H9 (cell line): ENCODE data around the gene TNIP1. TPM values are rescaled to one million over a fixed set of nuclear protein-coding genes. Genes with fewer than 3 reads are reported as not detected.

ENCODE experiments used
- DNase-seq: peaks from one replicate; pipeline ENCODE4 v3.0.0-alpha.2; 2017
- H2AFZ ChIP-seq: one replicate; pipeline ENCODE4 v1.6.1; 2013; ENCODE audit warnings: mild to moderate bottlenecking, low read length, control low read depth, moderate library complexity
- H2AK5ac ChIP-seq: 2 replicates; pipeline ENCODE4 v1.6.1; 2013; ENCODE audit warnings: low read length, control low read depth, mixed read lengths; ENCODE audit not compliant: insufficient read length
- H2BK120ac ChIP-seq: one replicate; pipeline ENCODE4 v1.6.1; 2013; ENCODE audit warnings: low read depth, mild to moderate bottlenecking, low read length, control low read depth, inconsistent platforms; ENCODE audit not compliant: poor library complexity, severe bottlenecking
- H2BK12ac ChIP-seq: 2 replicates; pipeline ENCODE4 v1.6.1; 2013; ENCODE audit warnings: low read length, control low read depth, mixed read lengths, low read depth; ENCODE audit not compliant: insufficient read length
- H2BK15ac ChIP-seq: 2 replicates; pipeline ENCODE4 v1.6.1; 2013; ENCODE audit warnings: low read depth, low read length, control low read depth
- H2BK20ac ChIP-seq: one replicate; pipeline ENCODE4 v1.6.1; 2013; ENCODE audit warnings: low read depth, mild to moderate bottlenecking, low read length, control low read depth, inconsistent platforms; ENCODE audit not compliant: poor library complexity, severe bottlenecking
- H2BK5ac ChIP-seq: 2 replicates; pipeline ENCODE4 v1.6.1; 2013; ENCODE audit warnings: low read length, control low read depth, mixed read lengths; ENCODE audit not compliant: insufficient read length
- H3K14ac ChIP-seq: 2 replicates; pipeline ENCODE4 v1.6.1; 2013; ENCODE audit warnings: low read length, control low read depth; ENCODE audit not compliant: insufficient read depth
- H3K18ac ChIP-seq: 2 replicates; pipeline ENCODE4 v1.6.1; 2013; ENCODE audit warnings: low read depth, mild to moderate bottlenecking, mixed read lengths, low read length, control low read depth; ENCODE audit not compliant: insufficient read length
- H3K23ac ChIP-seq: 2 replicates; pipeline ENCODE4 v1.6.1; 2013; ENCODE audit warnings: low read length, control low read depth, mixed read lengths, low read depth; ENCODE audit not compliant: insufficient read length
- H3K23me2 ChIP-seq: 2 replicates; pipeline ENCODE4 v1.6.1; 2013; ENCODE audit warnings: low read depth, mild to moderate bottlenecking, mixed read lengths, low read length, control low read depth; ENCODE audit not compliant: insufficient read length, poor library complexity, severe bottlenecking
- H3K27ac ChIP-seq: 2 replicates; pipeline ENCODE4 v1.5.1; 2013; ENCODE audit warnings: low read length, control low read depth, mixed read lengths, low read depth; ENCODE audit not compliant: insufficient read length
- H3K27me3 ChIP-seq: 2 replicates; pipeline ENCODE4 v1.6.1; 2013; ENCODE audit warnings: low read length, control low read depth, inconsistent platforms; ENCODE audit not compliant: insufficient read depth
- H3K4ac ChIP-seq: 2 replicates; pipeline ENCODE4 v1.6.1; 2013; ENCODE audit warnings: low read depth, mild to moderate bottlenecking, control low read depth, inconsistent platforms, low read length, moderate library complexity
- H3K4me1 ChIP-seq: 2 replicates; pipeline ENCODE4 v1.6.1; 2013; ENCODE audit warnings: low read length, control low read depth, inconsistent platforms; ENCODE audit not compliant: insufficient read depth
- H3K4me2 ChIP-seq: 2 replicates; pipeline ENCODE4 v1.6.1; 2013; ENCODE audit warnings: low read length, control low read depth, mixed read lengths; ENCODE audit not compliant: insufficient read length, insufficient read depth
- H3K56ac ChIP-seq: 2 replicates; pipeline ENCODE4 v1.6.1; 2013; ENCODE audit warnings: low read depth, mild to moderate bottlenecking, mixed read lengths, low read length, control low read depth; ENCODE audit not compliant: insufficient read length
- H3K79me1 ChIP-seq: 2 replicates; pipeline ENCODE4 v1.6.1; 2013; ENCODE audit warnings: low read depth, mild to moderate bottlenecking, moderate library complexity, low read length, control low read depth, inconsistent platforms; ENCODE audit not compliant: insufficient read depth, poor library complexity, severe bottlenecking
- H3K79me2 ChIP-seq: 2 replicates; pipeline ENCODE4 v1.6.1; 2013; ENCODE audit warnings: low read length, control low read depth, inconsistent platforms; ENCODE audit not compliant: insufficient read depth
- H3K9ac ChIP-seq: 2 replicates; pipeline ENCODE4 v1.6.1; 2013; ENCODE audit warnings: low read length, control low read depth, mixed read lengths; ENCODE audit not compliant: insufficient read length; ENCODE audit errors: extremely low read depth
- H3K9me3 ChIP-seq: one replicate; pipeline ENCODE4 v1.6.1; 2013; ENCODE audit warnings: low read depth, low read length, inconsistent platforms; ENCODE audit not compliant: control insufficient read depth
- H3T11ph ChIP-seq: one replicate; pipeline ENCODE4 v1.6.1; 2013; ENCODE audit warnings: mild to moderate bottlenecking, low read length, control low read depth, inconsistent platforms
- H4K20me1 ChIP-seq: one replicate; pipeline ENCODE4 v1.6.1; 2013; ENCODE audit not compliant: control insufficient read depth, insufficient read length, insufficient read depth
- H4K5ac ChIP-seq: 2 replicates; pipeline ENCODE4 v1.6.1; 2013; ENCODE audit warnings: low read depth, mild to moderate bottlenecking, mixed read lengths, low read length, control low read depth; ENCODE audit not compliant: insufficient read length
- H4K8ac ChIP-seq: replicated peaks from 2 replicates; pipeline ENCODE4 v1.6.1; 2013; ENCODE audit warnings: low read length, control low read depth, mixed read lengths, low read depth; ENCODE audit not compliant: insufficient read length
- H4K91ac ChIP-seq: 2 replicates; pipeline ENCODE4 v1.6.1; 2013; ENCODE audit warnings: low read depth, mild to moderate bottlenecking, moderate library complexity, mixed read lengths, low read length, control low read depth; ENCODE audit not compliant: insufficient read length
- H3K27ac Mint-ChIP-seq, 3 experiments: 2 replicates in 2 of 3; 3 replicates in 1 of 3; pipeline ENCODE4 v1.8.0; 2020 to 2021; ENCODE audit warnings: mixed read lengths in 3 of 3, mild to moderate bottlenecking in 1 of 3, moderate library complexity in 1 of 3
- H3K27me3 Mint-ChIP-seq: 2 replicates; pipeline ENCODE4 v1.8.0; 2021; ENCODE audit warnings: low read depth, mild to moderate bottlenecking, moderate library complexity, mixed read lengths
- H3K36me3 Mint-ChIP-seq, 3 experiments: 2 replicates in 2 of 3; 3 replicates in 1 of 3; pipeline ENCODE4 v1.8.0; 2020 to 2021; ENCODE audit warnings: low read depth in 3 of 3, mixed read lengths in 3 of 3; ENCODE audit not compliant: insufficient read depth in 1 of 3
- H3K4me1 Mint-ChIP-seq, 2 experiments: 2 replicates each; pipeline ENCODE4 v1.8.0; 2020; ENCODE audit warnings: mixed read lengths in 2 of 2
- H3K4me3 Mint-ChIP-seq, 2 experiments: 2 replicates in 1 of 2; 3 replicates in 1 of 2; pipeline ENCODE4 v1.8.0; 2020 to 2021; ENCODE audit warnings: mild to moderate bottlenecking in 2 of 2, mixed read lengths in 2 of 2, moderate library complexity in 1 of 2
- H3K9me3 Mint-ChIP-seq, 2 experiments: 2 replicates in 1 of 2; 3 replicates in 1 of 2; pipeline ENCODE4 v1.8.0; 2020; ENCODE audit warnings: mild to moderate bottlenecking in 2 of 2, mixed read lengths in 2 of 2, moderate library complexity in 1 of 2
- CTCF ChIP-seq: fragments of 200-600 bp; sonication (generic); conservative IDR thresholded peaks from 3 replicates; pipeline ENCODE4 v1.8.0; 2021; ENCODE audit warnings: antibody characterized with exemption, mild to moderate bottlenecking
- WGBS: extraction: QIAGEN DNeasy Blood & Tissue Kit; methylation state at CpG from one replicate; pipeline ENCODE4 v1.1.7; 2013; ENCODE audit warnings: missing lambda C conversion rate, low lambda C conversion rate, mixed read lengths; ENCODE audit not compliant: insufficient read length; ENCODE audit errors: extremely low coverage; 5-methylcytosine and 5-hydroxymethylcytosine counted together
- total RNA-seq: library from RNA; stranded (reverse); gene quantifications from 2 replicates; pipeline ENCODE4 v1.2.1, GENCODE V29; 2021

TNIP1 gene
- total RNA-seq, 1 experiment from 2014 or later, result 40.8 TPM

- H3K79me2 ChIP-seq, result no peaks in the 10 kb centered on the region
- Mint-ChIP-seq H3K27me3 (peaks cover 3% of the 10 kb centered on the region), H3K27ac (no peak overlapping the region), H3K4me3 (no peak overlapping the region), H3K9me3 (no peaks in the 10 kb centered on the region), H3K4me1 (peaks cover 7 to 8% of the 10 kb centered on the region in 2 experiments), H3K36me3 (no peaks in the 10 kb centered on the region; a peak in 1 of 7 replicates)
- no peaks in the 10 kb centered on the region for H3K79me1 ChIP-seq
- H3K18ac ChIP-seq, result no peak overlapping the region
- no peak overlapping the region for H3K14ac ChIP-seq
- no peak overlapping the region for H2AFZ ChIP-seq
- H3K9ac ChIP-seq, result no peak overlapping the region
- H2BK15ac ChIP-seq, result no peak overlapping the region
- no peak overlapping the region for H4K91ac ChIP-seq
- H3T11ph ChIP-seq, result no peak overlapping the region
- H3K27ac ChIP-seq, result no peak overlapping the region
- no peaks in the 10 kb centered on the region for H3K27me3 ChIP-seq
- no peak overlapping the region for H3K4me2 ChIP-seq
- WGBS, result no CpG with 5 or more reads among the region's 2 CpGs
- no peak overlapping the region for H4K5ac ChIP-seq
- no peak overlapping the region for H2BK120ac ChIP-seq
- no peak overlapping the region for H3K23ac ChIP-seq
- H2BK5ac ChIP-seq, result no peak overlapping the region
- no peak for DNase-seq
- H3K23me2 ChIP-seq, result no peaks in the 10 kb centered on the region
- no peaks in the 10 kb centered on the region for H3K9me3 ChIP-seq
- no peak overlapping the region for H2BK20ac ChIP-seq
- H3K4me1 ChIP-seq, result no peaks in the 10 kb centered on the region
- TF ChIP-seq CTCF, result no peak
- no peaks in the 10 kb centered on the region for H4K20me1 ChIP-seq
- H2BK12ac ChIP-seq, result no peak overlapping the region
- no peak overlapping the region for H4K8ac ChIP-seq
- no peak overlapping the region for H3K56ac ChIP-seq
- H2AK5ac ChIP-seq, result no peak overlapping the region
- H3K4ac ChIP-seq, result no peak overlapping the region
Observed at GRCh38 chr5:151004499-151004898, 76.3 kb downstream of the TNIP1 start.
